Adipocyte (in vitro differentiated cells): Measurements from ENCODE around the gene DLX3.
A peak's percentile ranks its signal among the peaks of the same experiment; 100 is the strongest.

ENCODE experiments used
- DNase-seq: peaks from one replicate; pipeline ENCODE4 v3.0.0-alpha.2; 2015; ENCODE audit warnings: low read depth
- H3K27me3 ChIP-seq: replicated peaks from 2 replicates; pipeline ENCODE4 v1.7.0; 2013; ENCODE audit warnings: mild to moderate bottlenecking, low read length, moderate library complexity; ENCODE audit not compliant: control insufficient read depth, insufficient read depth
- H3K36me3 ChIP-seq: 2 replicates; pipeline ENCODE4 v1.7.0; 2013; ENCODE audit warnings: low read length, mild to moderate bottlenecking, moderate library complexity; ENCODE audit not compliant: control insufficient read depth, insufficient read depth, severe bottlenecking
- H3K4me1 ChIP-seq: 2 replicates; pipeline ENCODE4 v1.7.0; 2013; ENCODE audit warnings: mild to moderate bottlenecking, low read length, moderate library complexity; ENCODE audit not compliant: control insufficient read depth, insufficient read depth
- H3K4me3 ChIP-seq: 2 replicates; pipeline ENCODE4 v1.7.0; 2013; ENCODE audit warnings: mild to moderate bottlenecking, low read length, moderate library complexity
- H3K9ac ChIP-seq: 2 replicates; pipeline ENCODE4 v1.7.0; 2013; ENCODE audit warnings: mild to moderate bottlenecking, low read length, moderate library complexity
- H3K9me3 ChIP-seq: 2 replicates; pipeline ENCODE4 v1.7.0; 2013; ENCODE audit warnings: mild to moderate bottlenecking, low read length, moderate library complexity; ENCODE audit not compliant: control insufficient read depth

DLX3 gene

DNA sequence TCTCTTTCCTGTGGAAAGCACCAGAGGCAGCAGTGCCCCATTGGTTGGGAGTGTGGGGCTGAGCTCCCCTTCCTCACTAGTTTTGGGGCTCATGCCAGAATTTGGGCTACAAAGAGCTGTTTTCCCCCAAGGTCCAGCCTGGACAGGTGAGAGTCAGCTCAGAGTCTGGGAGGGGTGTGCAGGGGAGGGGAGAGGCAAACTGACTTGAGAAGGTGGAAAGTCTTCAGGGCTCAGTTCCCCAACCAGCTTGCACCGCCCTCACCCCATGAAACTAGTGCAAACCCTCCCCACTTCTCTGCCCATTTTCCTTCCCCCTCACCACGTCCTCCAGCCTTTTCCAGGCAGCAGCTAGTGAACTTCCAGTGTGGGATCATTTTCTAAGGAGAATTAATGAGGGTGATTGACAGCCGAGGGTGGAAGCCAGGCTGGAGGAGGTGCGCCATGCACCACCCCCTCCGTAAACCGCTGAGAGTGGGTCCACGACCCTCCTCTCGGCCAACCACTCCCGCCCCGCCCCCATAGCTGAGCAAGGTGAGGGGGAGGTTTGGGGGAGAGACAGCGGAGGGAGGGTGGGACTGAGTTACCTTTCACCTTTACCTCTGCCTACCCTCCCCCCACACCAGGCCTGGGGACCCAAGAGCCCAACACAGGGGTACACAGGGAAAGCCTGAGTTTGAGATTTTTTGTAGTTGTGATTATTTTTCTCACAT, 32.3 kb downstream of the DLX3 start:
- H3K4me3 ChIP-seq = no peak overlapping the region
- H3K27me3 ChIP-seq = peaks cover 55% of the 10 kb centered on the region
- H3K9ac ChIP-seq = no peak overlapping the region
- H3K9me3 ChIP-seq = peaks cover 3% of the 10 kb centered on the region
- no peaks in the 10 kb centered on the region for H3K36me3 ChIP-seq
- DNase-seq = no peak
- H3K4me1 ChIP-seq = peaks cover 3% of the 10 kb centered on the region

DNA sequence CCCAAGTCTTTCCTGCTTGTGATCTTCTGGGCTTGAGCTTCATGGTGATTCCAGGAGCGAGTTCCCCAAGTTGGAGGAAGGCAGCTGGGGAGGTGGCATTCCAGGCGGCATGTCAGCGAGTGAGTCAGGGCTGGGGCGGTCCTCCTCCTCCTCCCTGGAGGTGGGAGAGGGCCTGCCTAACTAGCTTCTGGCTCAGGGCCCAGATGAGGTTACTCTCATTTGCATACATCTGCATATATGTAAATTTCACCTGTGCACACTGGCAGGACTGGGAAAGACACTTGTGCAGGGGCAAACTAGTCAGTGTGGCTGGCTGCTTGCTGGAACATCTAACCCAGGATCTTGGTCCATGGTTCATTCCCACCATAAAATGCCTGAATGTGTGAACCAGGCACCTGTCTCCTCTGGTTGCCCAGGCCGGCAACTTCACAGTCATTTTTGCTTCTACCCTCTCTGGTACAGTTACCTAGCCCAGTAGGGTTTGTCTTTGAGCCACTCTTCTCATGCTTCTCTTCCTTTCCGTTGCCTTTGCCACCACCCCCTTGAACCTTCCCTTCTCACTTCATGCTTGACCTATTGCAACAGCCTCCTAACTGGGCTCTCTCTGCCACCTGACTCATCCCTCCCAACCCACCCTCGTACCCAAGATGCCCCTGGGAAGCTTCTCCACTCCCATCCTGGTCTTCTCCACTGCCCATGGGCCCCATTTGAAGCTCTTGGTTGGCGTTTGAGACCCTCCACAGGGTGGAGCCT, 35.7 kb downstream of the DLX3 start:
- Histone ChIP-seq H3K27me3 (peaks cover 23% of the 10 kb centered on the region), H3K36me3 (no peaks in the 10 kb centered on the region), H3K4me3 (no peak overlapping the region), H3K9me3 (no peaks in the 10 kb centered on the region), H3K4me1 (peaks cover 1% of the 10 kb centered on the region), H3K9ac (no peak overlapping the region)
- DNase-seq = no peak

DNA sequence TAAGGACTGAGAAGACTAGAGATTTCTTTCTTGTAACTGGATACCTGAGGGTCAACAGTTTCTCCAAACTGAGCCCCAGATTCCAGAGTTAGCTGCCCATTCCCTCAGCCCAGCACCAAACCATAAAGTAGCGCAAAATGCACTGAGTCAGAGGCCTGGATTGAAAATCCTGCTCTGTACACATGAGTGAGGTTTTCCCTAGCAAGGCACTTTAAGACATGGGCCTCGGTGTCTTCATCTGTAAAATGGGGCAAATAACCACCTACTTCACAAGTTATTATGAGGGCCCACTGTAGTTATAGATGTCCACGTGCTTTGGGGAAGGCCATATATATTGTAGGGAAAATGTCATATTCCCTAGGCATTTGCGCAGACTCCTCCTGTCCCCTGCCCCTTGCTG, 36.3 kb downstream of the DLX3 start:
- Histone ChIP-seq H3K9ac (no peak overlapping the region), H3K4me1 (no peaks in the 10 kb centered on the region), H3K27me3 (peaks cover 17% of the 10 kb centered on the region), H3K4me3 (no peak overlapping the region), H3K36me3 (no peaks in the 10 kb centered on the region), H3K9me3 (no peaks in the 10 kb centered on the region)
- no peak for DNase-seq

DNA sequence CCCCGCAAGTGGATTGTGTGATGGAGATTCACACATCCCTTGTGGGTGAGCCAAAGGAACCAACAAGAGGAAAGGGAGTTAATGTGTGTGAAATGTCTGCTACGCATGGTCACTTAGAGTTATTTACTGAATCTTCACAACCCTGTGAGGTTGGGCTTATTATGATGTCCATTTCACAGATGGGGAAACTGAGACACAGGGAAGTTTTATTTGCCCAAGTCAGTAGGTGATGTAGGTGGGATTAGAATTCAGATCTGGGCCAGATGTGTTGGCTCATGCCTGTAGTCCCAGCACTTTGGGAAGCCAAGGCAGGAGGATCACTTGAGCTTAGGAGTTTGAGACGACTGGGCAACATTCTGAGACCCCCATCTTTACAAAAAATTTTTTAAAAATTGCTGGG, 37.7 kb downstream of the DLX3 start:
- peaks cover 3% of the 10 kb centered on the region for H3K27me3 ChIP-seq
- H3K4me1 ChIP-seq = no peaks in the 10 kb centered on the region
- no peak for DNase-seq
- no peaks in the 10 kb centered on the region for H3K36me3 ChIP-seq
- no peak overlapping the region for H3K4me3 ChIP-seq
- no peak overlapping the region for H3K9ac ChIP-seq
- no peaks in the 10 kb centered on the region for H3K9me3 ChIP-seq

DNA sequence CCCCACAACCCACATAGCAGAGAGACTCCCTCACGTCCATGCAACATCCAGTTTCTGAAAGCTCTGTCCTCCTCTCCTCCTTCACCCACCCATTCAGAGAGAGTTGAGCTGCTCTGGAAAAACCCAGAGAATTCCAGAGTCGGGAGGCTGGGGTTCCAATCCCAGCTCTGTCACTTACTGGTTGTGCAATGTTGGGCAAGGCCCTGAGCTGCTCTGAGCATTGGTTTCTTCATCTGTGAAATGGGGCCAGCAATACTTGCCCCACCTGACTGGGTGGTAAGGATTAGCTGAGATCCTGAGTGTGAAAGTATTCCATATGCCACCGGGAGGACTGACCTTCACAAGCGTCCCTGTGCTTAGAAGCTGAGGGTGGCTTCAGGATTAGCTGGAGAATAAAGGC, 38.2 kb downstream of the DLX3 start:
- no peaks in the 10 kb centered on the region for H3K27me3 ChIP-seq
- H3K4me1 ChIP-seq = peaks cover 6% of the 10 kb centered on the region
- H3K9ac ChIP-seq = no peak overlapping the region
- no peaks in the 10 kb centered on the region for H3K36me3 ChIP-seq
- no peak for DNase-seq
- no peaks in the 10 kb centered on the region for H3K9me3 ChIP-seq
- no peak overlapping the region for H3K4me3 ChIP-seq

DNA sequence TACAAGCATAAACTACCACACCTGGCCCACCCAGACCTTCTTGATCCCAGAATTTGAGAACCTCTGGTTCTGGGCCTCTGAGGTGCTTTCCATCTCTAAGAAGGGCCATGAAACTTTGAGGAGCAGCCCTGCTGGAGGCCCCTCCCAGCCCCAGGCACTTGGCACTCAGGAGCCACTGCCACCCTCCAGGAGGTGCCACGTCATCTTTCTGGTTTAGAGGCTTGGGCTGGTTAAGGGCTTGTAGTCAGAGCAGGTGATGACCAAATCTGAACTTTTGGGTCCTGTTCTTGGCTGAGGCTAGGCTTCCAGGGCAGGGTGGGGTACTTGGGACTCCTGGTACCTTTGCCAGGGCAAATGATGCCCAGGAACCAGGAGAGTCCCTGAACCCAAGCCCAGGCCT, 39.9 kb downstream of the DLX3 start:
- H3K9ac ChIP-seq = no peak overlapping the region
- H3K4me3 ChIP-seq = no peak overlapping the region
- no peak for DNase-seq
- H3K27me3 ChIP-seq = no peaks in the 10 kb centered on the region
- H3K9me3 ChIP-seq = no peaks in the 10 kb centered on the region
- H3K4me1 ChIP-seq = peaks cover 13% of the 10 kb centered on the region
- no peaks in the 10 kb centered on the region for H3K36me3 ChIP-seq

DNA sequence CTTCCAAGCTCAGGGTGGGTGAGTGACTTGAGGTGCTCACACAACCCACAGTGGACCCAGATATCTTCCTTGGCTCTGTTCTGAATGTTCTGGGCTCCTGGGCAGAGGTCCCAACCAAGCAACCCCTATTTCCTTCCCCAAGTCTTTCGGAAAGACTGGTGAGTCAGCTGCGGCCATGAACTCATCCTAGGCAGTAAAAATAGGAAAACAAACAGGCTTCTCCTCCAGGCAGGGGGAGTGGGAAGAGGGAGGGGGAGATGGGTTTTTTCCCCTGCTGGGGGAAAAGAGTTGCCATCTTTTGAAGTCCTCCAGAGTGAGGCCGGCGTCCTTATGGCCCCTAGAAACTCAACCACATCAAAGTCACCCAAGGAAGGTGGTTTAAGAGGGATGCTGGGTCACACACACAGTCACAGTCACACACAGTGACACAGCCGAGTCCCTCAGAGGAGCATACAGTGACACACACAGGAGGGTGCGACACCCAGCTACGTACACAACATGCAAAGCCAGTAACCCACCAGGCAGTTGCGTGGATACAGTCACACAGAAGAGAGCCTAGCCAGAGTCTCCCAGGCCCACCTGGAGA, 42.0 kb downstream of the DLX3 start:
- no peak for DNase-seq
- H3K36me3 ChIP-seq = no peaks in the 10 kb centered on the region
- no peak overlapping the region for H3K9ac ChIP-seq
- H3K9me3 ChIP-seq = no peaks in the 10 kb centered on the region
- H3K4me1 ChIP-seq = peaks cover 13% of the 10 kb centered on the region
- H3K4me3 ChIP-seq = no peak overlapping the region
- no peaks in the 10 kb centered on the region for H3K27me3 ChIP-seq

DNA sequence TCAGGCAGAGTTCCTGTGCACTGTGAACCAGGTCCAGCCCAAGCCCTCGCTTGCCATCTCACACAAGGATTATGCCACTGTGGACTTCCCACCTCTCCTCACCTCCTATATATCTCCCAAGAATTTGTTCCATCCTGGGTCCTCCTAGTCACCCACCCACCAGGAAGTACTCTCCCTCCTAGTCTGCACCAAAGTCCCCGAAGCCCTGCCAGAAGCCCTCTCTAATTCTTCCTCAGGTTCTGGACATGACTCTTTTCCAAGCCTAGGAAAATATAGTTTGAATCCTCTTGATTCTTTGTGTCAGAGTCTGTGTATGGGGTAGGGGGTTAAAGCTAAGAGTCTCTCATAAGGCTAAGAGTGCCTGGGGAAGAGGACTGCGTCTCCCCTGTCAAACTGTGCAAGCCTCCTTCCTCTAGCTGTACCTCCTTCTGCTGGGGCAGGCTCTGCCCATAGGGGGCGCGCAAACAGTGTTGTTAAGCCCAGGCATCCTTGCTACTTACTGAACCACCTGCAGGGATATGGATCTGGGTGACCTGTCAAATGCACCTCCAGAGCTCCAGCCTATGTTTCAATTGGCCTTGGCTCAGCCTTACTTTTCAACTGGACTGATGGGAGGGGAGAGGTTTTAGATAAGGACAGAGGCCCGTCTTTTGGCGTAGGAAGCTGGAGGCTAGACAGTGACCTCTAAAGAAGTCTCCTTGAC, 42.7 kb downstream of the DLX3 start:
- peak; percentile 68 for DNase-seq
- Histone ChIP-seq H3K36me3 (no peaks in the 10 kb centered on the region), H3K4me1 (peaks cover 13% of the 10 kb centered on the region), H3K9ac (no peak overlapping the region), H3K27me3 (no peaks in the 10 kb centered on the region), H3K9me3 (no peaks in the 10 kb centered on the region), H3K4me3 (no peak overlapping the region)

DNA sequence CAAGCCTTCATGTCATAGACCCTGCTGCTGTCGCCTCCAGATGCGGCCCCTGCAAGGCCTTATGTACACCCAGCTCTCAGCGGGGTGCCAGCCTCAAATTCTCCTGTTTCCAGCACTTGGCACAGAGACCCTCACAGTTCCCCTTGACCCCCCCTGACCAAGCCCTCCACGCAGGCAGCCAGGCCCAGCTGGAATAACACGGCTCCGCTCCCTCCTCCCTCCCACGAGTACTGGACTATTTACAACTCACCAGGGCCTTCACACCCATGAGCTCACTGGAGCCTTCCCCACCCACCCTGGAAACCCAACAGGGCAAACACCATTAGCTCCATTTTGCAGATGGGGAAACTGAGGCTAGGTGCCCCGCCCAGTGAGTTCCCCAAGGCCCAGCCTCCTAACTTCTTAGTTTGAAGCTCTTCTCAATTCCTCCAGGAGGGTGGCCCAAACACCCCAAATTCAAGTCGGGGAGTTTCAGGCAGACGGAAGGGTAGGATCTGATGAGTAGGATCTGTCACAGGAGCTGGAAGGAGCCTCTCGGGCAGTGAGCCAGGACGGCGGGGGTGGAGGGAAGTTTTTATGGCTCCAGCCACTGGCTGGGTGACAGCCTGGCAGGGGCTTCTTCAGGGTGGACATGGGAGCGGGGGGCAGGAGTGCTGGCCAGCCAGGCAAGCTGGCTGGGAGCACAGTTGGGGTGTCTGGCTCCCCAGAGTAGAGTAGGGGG, 43.5 kb downstream of the DLX3 start:
- Histone ChIP-seq H3K27me3 (peaks cover 1% of the 10 kb centered on the region), H3K4me3 (no peak overlapping the region), H3K36me3 (no peaks in the 10 kb centered on the region), H3K9me3 (no peaks in the 10 kb centered on the region), H3K4me1 (peaks cover 13% of the 10 kb centered on the region), H3K9ac (no peak overlapping the region)
- DNase-seq = no peak

DNA sequence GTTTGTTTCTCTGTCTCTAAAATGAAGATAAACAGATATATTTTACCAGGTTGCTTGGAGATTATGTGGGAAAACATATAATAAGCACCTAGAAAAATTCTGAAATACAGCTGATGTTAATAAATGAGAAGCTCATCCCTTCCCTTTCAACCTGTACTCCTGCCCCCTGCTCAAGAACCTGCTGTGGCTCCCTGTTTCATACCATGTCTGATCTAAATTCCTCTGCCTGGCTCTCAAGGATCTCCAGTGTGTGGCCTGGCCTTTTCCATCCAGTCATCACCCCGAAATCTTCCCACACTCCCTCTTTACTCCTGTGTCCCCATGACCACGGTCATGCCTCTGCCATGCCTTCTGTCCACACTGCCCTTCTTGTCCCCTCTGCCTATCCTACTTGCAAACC, 45.4 kb downstream of the DLX3 start:
- Histone ChIP-seq H3K4me1 (peaks cover 13% of the 10 kb centered on the region), H3K9me3 (no peaks in the 10 kb centered on the region), H3K27me3 (peaks cover 14% of the 10 kb centered on the region), H3K36me3 (no peaks in the 10 kb centered on the region), H3K4me3 (no peak overlapping the region), H3K9ac (no peak overlapping the region)
- DNase-seq = no peak
